GM19468 (cell line): ENCODE data around the gene GAP43.

Experiments
- ATAC-seq: cut with Tn5 transposase; IDR thresholded peaks from one replicate; pipeline ENCODE4 v1.9.1; 2021; ENCODE audit warnings: mild to moderate bottlenecking, moderate library complexity, moderate number of reproducible peaks; ENCODE audit not compliant: unreplicated experiment; ENCODE audit errors: extremely low read depth

The GAP43 gene

GRCh38 chr3:115692887-115693524, 69.7 kb downstream of the GAP43 start:
- peak; percentile 75 for ATAC-seq

DNA sequence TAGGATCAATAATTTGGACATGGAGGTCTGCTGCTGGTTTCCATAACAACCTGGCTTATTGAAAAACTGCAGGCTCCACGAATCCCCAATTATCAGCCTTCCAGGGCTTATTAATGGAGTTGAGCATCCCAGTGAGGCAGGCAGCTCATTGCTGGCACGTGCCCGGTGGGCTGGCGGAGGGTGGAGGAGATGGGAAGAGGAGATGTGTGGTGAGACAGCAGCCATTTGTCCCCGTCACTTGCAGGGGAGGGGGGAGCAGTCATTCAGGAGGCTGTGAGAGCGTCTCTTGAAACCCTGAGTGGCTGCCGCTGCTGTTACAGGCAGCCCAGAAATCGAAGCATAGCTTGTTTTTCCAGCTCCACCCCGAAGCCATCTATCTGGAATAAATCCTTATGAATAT, 70.6 kb downstream of the GAP43 start:
- ATAC-seq: no peak

- no peak for ATAC-seq
Observed at GRCh38 chr3:115695090-115695489, 71.8 kb downstream of the GAP43 start.

- ATAC-seq: no peak
Observed at GRCh38 chr3:115697263-115698053, 74.1 kb downstream of the GAP43 start.

DNA sequence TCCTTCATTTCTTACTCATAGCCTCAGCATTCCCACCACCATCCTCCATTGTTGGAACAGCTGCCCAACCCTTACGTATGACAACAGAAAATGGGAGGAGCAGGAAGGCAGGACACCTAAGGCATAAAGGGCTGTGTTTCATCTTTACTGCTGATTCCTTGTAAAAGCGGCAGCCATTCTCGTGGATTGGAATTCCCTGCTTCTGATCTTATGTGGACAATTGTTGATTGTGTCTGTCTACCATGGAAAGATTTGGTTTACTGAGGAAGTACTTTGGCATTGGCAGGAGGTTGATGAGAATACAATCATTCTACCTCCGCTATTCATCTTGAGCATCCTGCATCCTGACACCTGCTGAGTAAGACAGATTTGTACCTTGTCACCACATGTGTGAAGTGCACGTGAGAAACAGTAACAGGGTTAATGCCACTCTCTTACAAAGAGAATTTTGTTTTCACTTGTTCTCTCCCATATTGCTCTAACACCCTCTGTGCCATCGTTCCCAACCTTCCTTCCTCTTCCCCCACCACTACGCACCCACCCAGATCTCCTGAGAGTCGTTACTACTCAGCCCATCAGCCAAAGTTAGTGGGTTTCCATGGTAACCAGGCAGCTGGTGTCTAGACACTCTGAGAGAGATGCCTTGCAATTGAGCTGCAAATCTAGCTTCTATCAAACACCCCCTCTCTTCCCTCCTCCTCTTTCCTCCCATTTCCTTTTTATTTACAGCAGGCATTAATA, 75.7 kb downstream of the GAP43 start:
- no peak for ATAC-seq

GRCh38 chr3:115699706-115700105, 76.4 kb downstream of the GAP43 start:
- no peak for ATAC-seq

GRCh38 chr3:115702598-115702997, 79.3 kb downstream of the GAP43 start:
- ATAC-seq: no peak

DNA sequence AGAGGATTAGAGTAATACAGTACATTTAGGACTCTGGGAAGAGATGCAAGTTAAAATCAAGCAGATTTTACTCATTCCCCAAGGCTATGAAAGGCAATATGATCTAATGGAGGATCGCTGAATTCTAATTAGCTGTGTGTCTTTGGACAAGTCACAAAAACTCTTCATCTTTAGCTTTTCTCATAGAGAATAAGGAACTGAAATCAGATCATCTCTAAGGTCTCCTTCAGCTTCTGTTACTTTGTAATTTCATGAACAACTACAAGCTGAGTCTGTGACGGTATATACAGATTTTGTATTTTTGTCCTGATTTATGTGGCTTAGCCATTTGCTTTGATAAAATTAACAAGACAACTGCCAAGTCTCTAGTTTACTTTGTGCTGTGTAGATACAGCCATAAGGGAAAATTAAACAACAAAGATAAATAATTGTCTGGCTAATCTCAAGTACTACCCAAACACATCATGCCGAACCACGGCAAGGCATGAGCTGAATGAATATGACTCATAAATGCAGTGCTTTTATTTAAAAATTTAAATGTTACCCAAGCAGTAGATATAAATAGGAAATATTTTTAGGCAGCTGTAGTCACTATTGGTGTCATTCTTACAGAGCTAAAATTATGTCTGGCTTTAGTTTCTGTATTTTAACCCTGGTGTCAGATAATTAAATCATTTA, 81.5 kb downstream of the GAP43 start:
- no peak for ATAC-seq

GRCh38 chr3:115706311-115706829, 83.1 kb downstream of the GAP43 start:
- no peak for ATAC-seq

DNA sequence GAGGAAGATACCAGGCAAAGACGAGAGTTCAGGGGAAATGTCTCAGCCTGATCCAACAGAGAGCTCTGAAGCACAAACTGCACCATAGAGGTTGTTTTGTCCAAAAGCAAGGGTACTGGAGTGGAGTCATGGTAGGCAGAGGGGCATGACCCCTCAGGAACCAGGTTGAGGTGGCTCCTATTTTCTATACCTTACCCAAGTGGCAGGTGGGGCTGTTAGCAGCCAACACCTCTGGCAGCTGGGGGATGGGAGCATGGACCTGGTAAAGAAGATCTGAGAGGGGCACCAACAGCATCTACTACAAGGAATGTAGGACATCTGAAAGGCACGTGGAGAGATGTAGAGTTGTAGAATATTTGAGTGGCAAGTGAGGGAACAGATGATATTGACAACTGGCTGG, 85.2 kb downstream of the GAP43 start:
- no peak for ATAC-seq

DNA sequence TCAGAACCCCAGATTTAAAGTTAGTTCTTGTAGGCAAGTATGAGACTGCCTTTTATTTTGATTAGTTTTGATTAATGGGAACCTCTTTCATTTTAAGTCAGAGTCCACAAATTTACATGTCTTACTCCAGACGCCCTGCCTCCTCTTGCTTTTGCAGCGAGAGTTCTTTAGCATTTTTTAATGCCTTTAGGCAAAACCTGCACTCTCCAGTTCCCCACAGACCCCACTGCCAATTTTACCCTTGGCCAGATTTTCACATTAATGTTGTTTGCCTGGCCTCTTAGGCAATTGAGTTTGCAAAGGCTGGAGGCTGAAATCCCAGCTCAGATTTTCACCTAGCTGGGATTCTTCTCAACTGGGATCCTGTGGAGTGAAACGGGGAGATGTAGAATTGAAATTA, 85.8 kb downstream of the GAP43 start:
- ATAC-seq: no peak

DNA sequence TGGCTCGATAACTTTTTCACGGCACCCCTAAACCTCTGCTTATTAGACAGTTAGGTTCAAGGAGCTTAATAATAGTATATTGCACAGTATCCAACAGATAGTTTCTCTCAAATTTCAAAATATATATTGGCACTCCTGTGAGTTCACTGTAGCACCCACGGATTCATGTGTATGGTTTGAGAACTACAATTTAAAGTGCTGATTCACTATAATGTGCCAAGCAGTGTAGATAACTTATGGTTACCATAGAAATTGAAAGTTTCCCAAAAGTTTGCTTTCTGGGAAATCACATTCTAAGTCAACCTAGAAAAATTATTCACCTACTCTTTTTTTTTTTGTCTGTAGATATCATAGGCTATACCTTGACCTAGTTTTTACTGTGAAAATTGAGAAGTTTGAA, 86.6 kb downstream of the GAP43 start:
- no peak for ATAC-seq

DNA sequence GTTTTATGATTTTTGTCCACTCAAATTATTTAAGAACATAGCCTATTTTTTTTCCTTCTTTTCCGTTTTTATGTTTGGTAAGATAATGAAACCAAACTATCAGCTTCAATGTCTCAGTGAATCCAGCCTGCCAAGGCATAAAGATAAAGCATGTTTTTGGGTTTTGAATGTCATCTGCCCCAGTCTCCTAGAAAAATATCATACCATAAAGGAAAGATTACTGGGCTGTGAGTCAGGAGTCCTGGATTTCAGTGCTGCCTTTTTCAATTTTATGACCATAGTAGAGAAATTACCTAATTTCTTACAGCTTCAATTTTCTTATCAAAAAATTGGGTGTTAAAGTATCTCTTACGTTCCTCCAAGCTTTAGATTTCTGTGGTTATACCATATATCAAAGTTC, 87.5 kb downstream of the GAP43 start:
- ATAC-seq: no peak

DNA sequence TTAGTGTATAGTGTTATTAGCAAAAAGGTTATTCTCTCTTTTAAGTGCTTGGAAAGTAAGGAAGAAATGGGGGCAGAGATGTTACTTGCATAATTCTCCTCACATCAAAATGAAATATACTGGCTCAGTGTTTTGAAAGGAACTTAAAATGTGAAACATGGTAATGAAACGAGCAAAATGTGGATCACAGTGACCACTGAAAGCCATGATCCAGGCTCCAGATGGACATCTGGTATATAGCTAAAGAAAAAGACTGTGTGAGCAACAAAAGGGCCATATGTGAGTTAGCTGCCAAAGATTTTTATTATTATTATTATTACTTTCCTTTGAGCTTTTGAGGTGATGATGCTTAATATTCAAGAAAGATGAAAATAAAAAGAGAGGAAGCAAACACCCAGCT, 89.6 kb downstream of the GAP43 start:
- ATAC-seq: no peak

GRCh38 chr3:115713284-115713683, 90.0 kb downstream of the GAP43 start:
- no peak for ATAC-seq

GRCh38 chr3:115715241-115715745, 92.0 kb downstream of the GAP43 start:
- ATAC-seq: no peak

DNA sequence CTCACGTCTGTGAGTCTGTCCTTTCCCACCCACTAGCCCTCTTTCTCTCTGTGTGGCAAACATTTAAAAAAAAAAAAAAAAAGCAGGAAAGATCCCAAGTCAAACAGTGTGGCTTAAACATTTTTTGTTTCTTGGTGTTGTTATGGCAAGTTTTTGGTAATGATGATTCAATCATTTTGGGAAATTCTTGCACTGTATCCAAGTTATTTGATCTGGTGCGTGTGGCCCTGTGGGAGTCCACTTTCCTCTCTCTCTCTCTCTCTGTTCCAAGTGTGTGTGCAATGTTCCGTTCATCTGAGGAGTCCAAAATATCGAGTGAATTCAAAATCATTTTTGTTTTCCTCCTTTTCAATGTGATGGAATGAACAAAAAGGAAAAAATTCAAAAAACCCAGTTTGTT, 97.7 kb downstream of the GAP43 start:
- no peak for ATAC-seq

DNA sequence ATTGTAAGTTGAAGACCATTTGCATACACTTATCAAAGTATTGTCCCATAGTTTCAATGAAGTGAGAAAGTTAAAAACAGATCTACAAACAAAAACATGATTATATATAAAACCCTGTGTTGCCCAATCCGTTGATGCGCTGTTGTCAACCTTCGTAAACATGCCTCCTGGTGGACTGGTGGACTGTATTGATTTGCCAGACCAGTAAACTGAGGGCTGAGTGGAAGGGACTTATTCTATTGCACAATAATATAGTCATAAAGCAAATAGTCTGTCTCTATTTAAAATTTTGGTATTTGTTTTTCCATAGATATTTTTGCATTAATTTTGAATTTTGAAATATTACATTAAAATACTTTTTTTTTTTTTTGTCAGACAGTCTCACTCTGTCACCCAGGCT, 102.5 kb downstream of the GAP43 start:
- ATAC-seq: no peak

DNA sequence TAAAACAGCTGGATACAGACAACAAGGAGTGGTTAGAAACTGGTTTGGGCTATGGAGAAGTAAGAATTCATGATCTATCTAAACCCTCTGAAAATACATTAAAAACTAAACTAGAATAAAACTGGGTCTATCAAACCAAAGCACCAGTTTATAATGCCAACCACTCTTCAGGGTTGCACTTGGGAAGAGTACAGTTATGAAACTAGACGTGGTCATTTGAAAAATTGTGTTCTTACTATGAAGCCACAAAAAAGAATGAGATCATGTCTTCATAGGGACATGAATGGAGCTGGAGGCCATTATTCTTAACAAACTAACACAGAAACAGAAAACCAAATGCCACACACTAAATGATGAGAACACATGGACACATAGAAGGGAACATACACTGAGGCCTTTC, 103.8 kb downstream of the GAP43 start:
- ATAC-seq: no peak

- ATAC-seq: no peak
Observed at GRCh38 chr3:115728013-115728412, 104.7 kb downstream of the GAP43 start.
